OCI-LY3 (cell line): ENCODE data around the gene NOXO1.

Source experiments
- EZH2phosphoT487 ChIP-seq: fragments of 200-600 bp; shearing (Covaris generic); IDR thresholded peaks from 2 replicates; pipeline ENCODE4 v1.6.1; 2018; ENCODE audit warnings: antibody characterized with exemption, mixed run types, low read depth
- TF ChIP-seq, protein P1 (sequence below): fragments of 200-600, 300-600 bp; sonication (generic); IDR thresholded peaks from 2 replicates; pipeline ENCODE4 v1.5.1; 2014; ENCODE audit warnings: antibody characterized with exemption, low read length, low read depth

DNA sequence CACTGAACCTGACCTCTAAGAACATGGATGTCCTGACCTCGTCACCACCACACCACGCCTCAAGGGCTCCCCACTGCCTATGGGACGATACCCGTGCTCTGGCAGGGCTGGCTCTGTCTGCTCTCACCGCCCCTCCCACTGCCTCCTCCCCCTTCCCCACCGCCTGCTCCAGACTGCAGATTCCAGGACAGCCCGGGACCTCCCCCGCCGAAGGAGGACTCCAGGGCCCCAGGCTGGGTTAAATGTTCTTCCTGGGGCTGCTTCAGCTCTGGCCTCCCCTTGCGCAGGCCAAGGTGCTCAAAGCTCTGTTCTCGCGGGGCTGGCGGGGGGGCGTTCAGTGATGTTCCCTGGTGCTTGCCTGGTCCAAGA, 41.4 kb upstream of the NOXO1 start:
- TF ChIP-seq, protein P1, sequence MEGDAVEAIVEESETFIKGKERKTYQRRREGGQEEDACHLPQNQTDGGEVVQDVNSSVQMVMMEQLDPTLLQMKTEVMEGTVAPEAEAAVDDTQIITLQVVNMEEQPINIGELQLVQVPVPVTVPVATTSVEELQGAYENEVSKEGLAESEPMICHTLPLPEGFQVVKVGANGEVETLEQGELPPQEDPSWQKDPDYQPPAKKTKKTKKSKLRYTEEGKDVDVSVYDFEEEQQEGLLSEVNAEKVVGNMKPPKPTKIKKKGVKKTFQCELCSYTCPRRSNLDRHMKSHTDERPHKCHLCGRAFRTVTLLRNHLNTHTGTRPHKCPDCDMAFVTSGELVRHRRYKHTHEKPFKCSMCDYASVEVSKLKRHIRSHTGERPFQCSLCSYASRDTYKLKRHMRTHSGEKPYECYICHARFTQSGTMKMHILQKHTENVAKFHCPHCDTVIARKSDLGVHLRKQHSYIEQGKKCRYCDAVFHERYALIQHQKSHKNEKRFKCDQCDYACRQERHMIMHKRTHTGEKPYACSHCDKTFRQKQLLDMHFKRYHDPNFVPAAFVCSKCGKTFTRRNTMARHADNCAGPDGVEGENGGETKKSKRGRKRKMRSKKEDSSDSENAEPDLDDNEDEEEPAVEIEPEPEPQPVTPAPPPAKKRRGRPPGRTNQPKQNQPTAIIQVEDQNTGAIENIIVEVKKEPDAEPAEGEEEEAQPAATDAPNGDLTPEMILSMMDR: no peak
- no peak for TF ChIP-seq EZH2phosphoT487
